HG03103 (cell line): Measurements from ENCODE around the gene ELANE.
"Not testable (repeated sequence)": the region's sequence is repeated elsewhere in the genome, so short reads cannot be mapped to it uniquely, and the experiment has no call there.

Experiments used
- ATAC-seq: cut with Tn5 transposase; IDR thresholded peaks from one replicate; pipeline ENCODE4 v1.9.1; 2021; ENCODE audit warnings: low read depth; ENCODE audit not compliant: unreplicated experiment

ELANE gene

GRCh38 chr19:835210-835810, 16.8 kb upstream of the ELANE start:
- ATAC-seq: no peak

- no peak for ATAC-seq
Observed at GRCh38 chr19:840519-841206, 11.4 kb upstream of the ELANE start, which contains the start of gene PRTN3. Gene PRTN3, plus strand, starts transcription at chr19:840999. Its CDS starts 10 bp downstream, at chr19:841009.

GRCh38 chr19:842802-843179, 9.3 kb upstream of the ELANE start:
- ATAC-seq: not testable (repeated sequence)

DNA sequence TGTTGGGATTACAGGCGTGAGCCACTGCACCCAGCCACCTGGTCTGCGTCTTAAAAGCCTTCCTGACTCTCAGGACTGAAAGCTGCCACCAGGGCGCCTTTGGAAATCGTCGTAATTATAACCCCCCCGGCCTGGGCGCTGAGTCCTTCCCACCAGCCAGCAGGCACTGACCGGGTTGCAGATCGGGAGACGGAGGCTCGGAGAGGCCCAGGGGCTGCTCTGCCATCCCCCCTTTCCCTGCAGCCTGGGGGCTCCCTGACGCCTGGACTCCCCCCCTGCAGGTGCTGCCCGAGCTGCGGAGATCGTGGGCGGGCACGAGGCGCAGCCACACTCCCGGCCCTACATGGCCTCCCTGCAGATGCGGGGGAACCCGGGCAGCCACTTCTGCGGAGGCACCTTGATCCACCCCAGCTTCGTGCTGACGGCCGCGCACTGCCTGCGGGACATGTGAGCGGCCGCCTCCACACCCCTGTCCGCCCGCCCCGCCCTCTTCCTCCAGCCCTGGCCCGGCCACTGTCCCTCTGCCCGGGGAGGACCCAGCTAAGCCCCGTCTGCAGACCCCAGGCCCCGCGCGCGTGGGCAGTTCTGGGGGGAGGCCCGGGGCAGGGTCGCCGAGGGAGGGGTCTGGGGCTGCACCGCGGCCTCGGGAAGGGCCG, 8.8 kb upstream of the ELANE start:
- no peak for ATAC-seq

- no peak for ATAC-seq
Observed at GRCh38 chr19:843836-844545, 8.1 kb upstream of the ELANE start.

DNA sequence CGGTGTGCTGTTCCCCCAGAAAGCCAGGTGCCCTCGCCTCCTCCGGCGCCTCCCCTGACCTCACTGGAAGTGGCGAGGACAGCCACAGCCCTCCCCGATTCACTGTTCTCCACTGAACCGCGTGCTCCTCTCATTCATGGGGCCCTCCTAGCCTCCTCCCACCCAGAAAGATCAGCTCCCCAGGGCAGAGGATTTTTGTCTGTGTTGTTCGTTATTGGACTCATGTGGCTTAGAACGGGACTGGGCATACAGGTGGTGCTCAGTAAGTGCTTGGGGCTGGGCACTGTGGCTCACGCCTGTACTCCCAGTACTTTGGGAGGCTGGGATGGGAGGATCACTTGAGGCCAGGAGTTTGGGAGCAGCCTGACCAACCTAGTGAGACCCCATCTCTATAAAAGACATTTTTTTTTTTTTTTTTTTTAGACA, 7.5 kb upstream of the ELANE start:
- ATAC-seq: no peak

DNA sequence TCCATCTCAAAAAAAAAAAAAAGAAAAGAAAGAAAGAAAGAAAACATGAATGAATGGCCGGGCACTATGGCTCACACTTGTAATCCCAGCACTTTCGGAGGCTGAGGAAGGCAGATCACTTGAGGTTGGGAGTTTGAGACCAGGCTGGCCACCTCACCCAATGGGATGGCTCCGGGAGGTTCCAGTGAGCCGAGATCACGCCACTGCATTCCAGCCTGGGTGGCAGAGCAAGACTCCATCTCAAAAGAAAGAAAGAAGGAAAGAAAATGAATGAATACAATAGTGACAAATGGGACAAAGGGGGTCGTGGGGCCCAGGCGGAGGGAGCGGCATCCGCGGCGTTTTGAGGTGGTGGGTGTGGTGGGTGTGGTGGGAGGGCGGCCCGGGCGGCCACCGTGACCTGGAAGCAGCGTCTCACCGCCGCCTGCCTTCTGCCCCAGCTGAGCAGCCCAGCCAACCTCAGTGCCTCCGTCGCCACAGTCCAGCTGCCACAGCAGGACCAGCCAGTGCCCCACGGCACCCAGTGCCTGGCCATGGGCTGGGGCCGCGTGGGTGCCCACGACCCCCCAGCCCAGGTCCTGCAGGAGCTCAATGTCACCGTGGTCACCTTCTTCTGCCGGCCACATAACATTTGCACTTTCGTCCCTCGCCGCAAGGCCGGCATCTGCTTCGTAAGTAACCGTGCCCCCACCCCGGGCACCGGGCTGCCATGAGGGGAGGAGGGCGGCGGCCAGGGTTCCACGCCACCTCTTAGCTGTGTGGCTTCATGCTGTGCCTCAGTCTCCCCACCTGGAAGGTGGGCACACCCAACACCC, 6.2 kb upstream of the ELANE start:
- ATAC-seq: no peak

- no peak for ATAC-seq
Observed at GRCh38 chr19:848386-848921, 3.6 kb upstream of the ELANE start.

DNA sequence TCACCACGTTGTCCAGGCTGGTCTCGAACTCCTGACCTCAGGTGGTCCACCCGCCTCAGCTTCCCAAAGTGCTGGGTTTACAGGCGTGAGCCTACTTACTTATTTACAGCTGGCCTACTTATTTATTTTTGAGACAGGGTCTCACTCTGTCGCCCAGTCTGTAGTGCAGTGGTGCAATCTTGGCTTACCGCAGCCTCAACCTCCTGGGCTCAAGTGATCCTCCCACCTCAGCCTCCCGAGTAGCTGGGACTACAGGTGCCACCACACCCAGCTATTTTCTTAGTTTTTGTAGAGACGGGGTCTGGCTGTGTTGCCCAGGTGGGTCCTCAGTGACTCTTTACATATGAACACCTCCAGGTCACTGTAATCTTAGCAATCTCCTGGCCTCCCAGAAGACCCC, 2.9 kb upstream of the ELANE start:
- not testable (repeated sequence) for ATAC-seq

- ATAC-seq: no peak
Observed at GRCh38 chr19:850221-850978, 1.7 kb upstream of the ELANE start.

GRCh38 chr19:850979-851335, 1.1 kb upstream of the ELANE start:
- ATAC-seq: no peak

DNA sequence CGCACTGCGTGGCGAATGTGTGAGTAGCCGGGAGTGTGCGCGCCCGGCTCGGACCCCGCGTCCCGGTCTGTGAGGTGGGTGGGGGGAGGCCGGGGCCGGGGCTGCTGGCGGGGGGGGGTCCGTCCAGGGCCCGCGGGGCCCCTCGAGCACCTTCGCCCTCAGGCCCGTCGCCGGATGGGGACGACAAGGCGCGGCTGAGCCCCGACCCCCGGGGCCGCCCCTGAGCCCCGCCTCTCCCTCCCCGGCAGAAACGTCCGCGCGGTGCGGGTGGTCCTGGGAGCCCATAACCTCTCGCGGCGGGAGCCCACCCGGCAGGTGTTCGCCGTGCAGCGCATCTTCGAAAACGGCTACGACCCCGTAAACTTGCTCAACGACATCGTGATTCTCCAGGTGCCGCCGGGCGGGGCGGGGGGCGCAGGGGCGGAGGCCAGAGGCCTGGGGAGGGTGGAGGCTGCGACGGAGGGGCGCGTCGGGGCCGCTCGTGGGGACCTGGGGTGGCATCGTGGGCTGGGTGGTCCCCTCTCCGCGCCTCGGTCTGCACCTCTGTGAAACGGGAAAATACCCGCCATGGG, 997 bp downstream of the ELANE start:
- no peak for ATAC-seq

GRCh38 chr19:853614-854220, 1.6 kb downstream of the ELANE start:
- ATAC-seq: not testable (repeated sequence)

DNA sequence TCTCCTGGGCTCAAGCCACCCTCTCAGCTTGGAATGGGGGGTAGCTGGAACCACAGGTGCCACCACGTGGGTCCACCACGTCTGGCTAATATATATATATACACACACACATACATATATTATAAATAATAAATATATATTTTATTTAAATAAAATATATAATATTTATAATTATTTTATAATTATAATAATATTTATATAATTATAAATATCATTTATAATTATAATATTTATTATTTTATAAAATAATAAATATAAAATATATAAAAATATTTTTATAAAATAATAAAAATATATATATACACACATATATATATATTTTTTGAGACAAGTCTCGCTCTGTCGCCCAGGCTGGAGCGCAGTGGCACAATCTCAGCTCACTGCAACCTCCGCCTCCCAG, 2.4 kb downstream of the ELANE start:
- no peak for ATAC-seq

- no peak for ATAC-seq
Observed at GRCh38 chr19:855142-855541, 3.0 kb downstream of the ELANE start.

DNA sequence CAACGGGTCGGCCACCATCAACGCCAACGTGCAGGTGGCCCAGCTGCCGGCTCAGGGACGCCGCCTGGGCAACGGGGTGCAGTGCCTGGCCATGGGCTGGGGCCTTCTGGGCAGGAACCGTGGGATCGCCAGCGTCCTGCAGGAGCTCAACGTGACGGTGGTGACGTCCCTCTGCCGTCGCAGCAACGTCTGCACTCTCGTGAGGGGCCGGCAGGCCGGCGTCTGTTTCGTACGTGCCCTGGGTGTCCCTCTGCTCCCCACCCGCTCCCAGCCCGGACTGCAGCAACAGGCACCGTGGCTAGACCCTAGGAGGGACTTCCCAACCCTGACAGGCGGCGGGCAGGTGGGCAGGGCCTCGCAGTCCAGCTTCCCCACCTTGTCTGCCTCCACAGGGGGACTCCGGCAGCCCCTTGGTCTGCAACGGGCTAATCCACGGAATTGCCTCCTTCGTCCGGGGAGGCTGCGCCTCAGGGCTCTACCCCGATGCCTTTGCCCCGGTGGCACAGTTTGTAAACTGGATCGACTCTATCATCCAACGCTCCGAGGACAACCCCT, 3.5 kb downstream of the ELANE start:
- ATAC-seq: no peak

GRCh38 chr19:858284-858683, 6.2 kb downstream of the ELANE start:
- no peak for ATAC-seq
